Measurements from ENCODE around the gene CREBBP. TPM values are rescaled to one million over a fixed set of nuclear protein-coding genes. Genes with fewer than 3 reads are reported as not detected.

CREBBP gene
- total RNA-seq, 4 donors from 2014 or later: 67.1 to 106 (median 91.0) TPM

DNA sequence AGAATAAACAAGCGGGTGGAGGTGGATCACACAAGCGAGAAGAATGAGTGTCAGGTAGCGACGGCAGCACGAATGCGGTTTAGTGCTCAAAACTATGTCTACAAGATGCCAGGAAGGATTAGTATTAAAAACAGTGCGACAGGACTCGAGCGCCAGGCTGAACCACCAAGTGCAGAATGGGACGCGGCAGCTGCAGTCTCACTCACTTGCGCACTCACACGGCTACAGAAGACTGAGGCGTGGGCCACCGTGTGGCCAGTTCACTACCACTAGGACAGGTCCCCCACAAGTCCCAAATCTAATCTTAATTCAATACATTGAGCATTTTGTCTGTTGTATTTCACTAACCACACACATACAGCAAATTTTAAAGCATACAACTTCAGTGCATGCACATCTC lies 127.5 kb downstream of the CREBBP start:
- Histone ChIP-seq H3K4me3 (no peak overlapping the region), H3K27me3 (no peaks in the 10 kb centered on the region), H3K4me1 (peaks cover 0 to 8% (median 0%) of the 10 kb centered on the region in 4 donors), H3K36me3 (peaks cover 0 to 85% (median 16%) of the 10 kb centered on the region in 3 donors), H3K9me3 (no peaks in the 10 kb centered on the region), H3K27ac (no peak overlapping the region)
- 94% methylated on average over 15 of the region's 15 CpGs for WGBS, 2 donors
- TF ChIP-seq POLR2A (IDR thresholded peaks at IDR 0.05) (no peak), EP300 (IDR thresholded peaks at IDR 0.05) (no peak)
- TF ChIP-seq, protein P1, sequence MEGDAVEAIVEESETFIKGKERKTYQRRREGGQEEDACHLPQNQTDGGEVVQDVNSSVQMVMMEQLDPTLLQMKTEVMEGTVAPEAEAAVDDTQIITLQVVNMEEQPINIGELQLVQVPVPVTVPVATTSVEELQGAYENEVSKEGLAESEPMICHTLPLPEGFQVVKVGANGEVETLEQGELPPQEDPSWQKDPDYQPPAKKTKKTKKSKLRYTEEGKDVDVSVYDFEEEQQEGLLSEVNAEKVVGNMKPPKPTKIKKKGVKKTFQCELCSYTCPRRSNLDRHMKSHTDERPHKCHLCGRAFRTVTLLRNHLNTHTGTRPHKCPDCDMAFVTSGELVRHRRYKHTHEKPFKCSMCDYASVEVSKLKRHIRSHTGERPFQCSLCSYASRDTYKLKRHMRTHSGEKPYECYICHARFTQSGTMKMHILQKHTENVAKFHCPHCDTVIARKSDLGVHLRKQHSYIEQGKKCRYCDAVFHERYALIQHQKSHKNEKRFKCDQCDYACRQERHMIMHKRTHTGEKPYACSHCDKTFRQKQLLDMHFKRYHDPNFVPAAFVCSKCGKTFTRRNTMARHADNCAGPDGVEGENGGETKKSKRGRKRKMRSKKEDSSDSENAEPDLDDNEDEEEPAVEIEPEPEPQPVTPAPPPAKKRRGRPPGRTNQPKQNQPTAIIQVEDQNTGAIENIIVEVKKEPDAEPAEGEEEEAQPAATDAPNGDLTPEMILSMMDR (IDR thresholded peaks at IDR 0.05): no peak
- DNase-seq (ENCODE audit: low spot score in 2 of 2): no peak

DNA sequence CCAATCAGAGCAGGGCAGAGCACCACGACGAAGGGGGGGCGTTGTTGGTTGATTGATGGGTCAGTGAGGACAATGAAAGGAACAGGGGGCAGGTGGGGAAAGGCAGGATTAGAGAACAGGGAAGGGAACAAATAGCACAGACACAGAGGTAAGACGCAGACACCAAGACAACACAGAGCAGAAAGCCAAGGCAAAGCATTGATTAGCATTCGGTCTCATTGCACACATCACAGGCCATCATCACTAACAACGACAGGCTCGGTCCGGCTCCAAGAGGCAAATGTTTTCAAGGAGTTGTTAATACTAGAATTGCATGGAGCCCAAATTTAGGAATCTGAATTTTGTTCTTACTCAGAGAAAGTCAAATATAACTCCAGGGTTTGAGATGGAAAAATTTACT lies 128.6 kb downstream of the CREBBP start:
- peaks cover 0 to 8% (median 0%) of the 10 kb centered on the region in 4 donors for H3K4me1 ChIP-seq
- whole genome bisulfite sequencing, 2 donors: 92 to 93% methylated on average over 8 of the region's 8 CpGs
- H3K9me3 ChIP-seq: no peaks in the 10 kb centered on the region
- H3K27ac ChIP-seq: no peak overlapping the region
- H3K36me3 ChIP-seq: peaks cover 0 to 85% (median 5%) of the 10 kb centered on the region in 3 donors
- DNase-seq (ENCODE audit: low spot score in 2 of 2): no peak
- H3K27me3 ChIP-seq: no peaks in the 10 kb centered on the region
- no peak overlapping the region for H3K4me3 ChIP-seq
- no peak for TF ChIP-seq POLR2A (IDR thresholded peaks at IDR 0.05)
- TF ChIP-seq, protein P1 (IDR thresholded peaks at IDR 0.05): no peak
- no peak for TF ChIP-seq EP300 (IDR thresholded peaks at IDR 0.05)

- 76 to 89% methylated on average over 5 of the region's 5 CpGs for WGBS, 2 donors
- H3K4me1 ChIP-seq: peaks cover 0 to 19% (median 0%) of the 10 kb centered on the region in 4 donors
- H3K27ac ChIP-seq: no peak overlapping the region
- no peak for DNase-seq (ENCODE audit: low spot score in 2 of 2)
- no peaks in the 10 kb centered on the region for H3K9me3 ChIP-seq
- no peak overlapping the region for H3K4me3 ChIP-seq
- no peaks in the 10 kb centered on the region for H3K27me3 ChIP-seq
- H3K36me3 ChIP-seq: peaks cover 0 to 93% (median 6%) of the 10 kb centered on the region in 3 donors
- TF ChIP-seq EP300 (IDR thresholded peaks at IDR 0.05) (no peak), POLR2A (IDR thresholded peaks at IDR 0.05) (no peak)
- TF ChIP-seq, protein P1 (IDR thresholded peaks at IDR 0.05): no peak
Measured at GRCh38 chr16:3748307-3748706, 132.2 kb downstream of the CREBBP start.

- 60 to 63% methylated on average over 13 of the region's 13 CpGs for WGBS, 2 donors
- peak overlapping the region in 1 of 4 donors; percentile 43 for H3K27ac ChIP-seq
- peaks cover 0 to 19% (median 0%) of the 10 kb centered on the region in 4 donors for H3K4me1 ChIP-seq
- H3K36me3 ChIP-seq: peaks cover 0 to 99% (median 19%) of the 10 kb centered on the region in 3 donors
- no peaks in the 10 kb centered on the region for H3K9me3 ChIP-seq
- DNase-seq (ENCODE audit: low spot score in 2 of 2): no peak
- no peaks in the 10 kb centered on the region for H3K27me3 ChIP-seq
- H3K4me3 ChIP-seq: no peak overlapping the region
- TF ChIP-seq EP300 (IDR thresholded peaks at IDR 0.05) (peak in 1 of 2 donors; percentile 13), POLR2A (IDR thresholded peaks at IDR 0.05) (no peak)
- TF ChIP-seq, protein P1 (IDR thresholded peaks at IDR 0.05): no peak
Measured at GRCh38 chr16:3745751-3746355, 134.7 kb downstream of the CREBBP start.

GRCh38 chr16:3744018-3744417 lies 136.5 kb downstream of the CREBBP start:
- TF ChIP-seq EP300 (IDR thresholded peaks at IDR 0.05) (no peak), POLR2A (IDR thresholded peaks at IDR 0.05) (no peak)
- TF ChIP-seq, protein P1 (IDR thresholded peaks at IDR 0.05): no peak
- no peak for DNase-seq (ENCODE audit: low spot score in 2 of 2)

More at GRCh38 chr16:3744018-3744417, 136.5 kb downstream of the CREBBP start:
- Histone ChIP-seq H3K36me3 (peaks cover 0 to 100% (median 31%) of the 10 kb centered on the region in 3 donors), H3K27ac (no peak overlapping the region), H3K9me3 (no peaks in the 10 kb centered on the region), H3K4me3 (no peak overlapping the region), H3K27me3 (no peaks in the 10 kb centered on the region), H3K4me1 (peaks cover 0 to 19% (median 0%) of the 10 kb centered on the region in 4 donors)
- 87 to 90% methylated on average over 7 of the region's 7 CpGs for WGBS, 2 donors
